HG03095 (cell line): ENCODE data around the gene SOX1.

ENCODE experiments used
- ATAC-seq: cut with Tn5 transposase; IDR thresholded peaks from one replicate; pipeline ENCODE4 v1.9.1; 2021; ENCODE audit warnings: moderate library complexity; ENCODE audit not compliant: unreplicated experiment

SOX1 gene

DNA sequence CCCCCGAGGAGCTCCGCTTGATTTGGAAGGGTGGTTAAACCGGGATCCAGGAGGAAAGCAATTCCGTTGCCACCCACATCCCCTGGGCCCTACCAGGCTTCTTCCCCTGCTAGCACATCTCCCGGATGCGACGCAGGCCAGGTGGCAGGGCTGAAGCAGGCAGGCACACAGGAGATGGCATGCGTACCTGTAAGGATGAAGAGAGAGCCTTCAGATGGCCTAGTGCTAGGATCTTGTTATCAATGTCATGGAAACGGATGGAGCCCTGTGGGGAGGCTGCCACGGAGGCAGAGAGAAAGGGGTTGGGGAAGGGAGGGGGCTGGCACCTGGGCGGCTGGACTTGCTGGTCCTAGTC, 8.5 kb upstream of the SOX1 start:
- no peak for ATAC-seq

DNA sequence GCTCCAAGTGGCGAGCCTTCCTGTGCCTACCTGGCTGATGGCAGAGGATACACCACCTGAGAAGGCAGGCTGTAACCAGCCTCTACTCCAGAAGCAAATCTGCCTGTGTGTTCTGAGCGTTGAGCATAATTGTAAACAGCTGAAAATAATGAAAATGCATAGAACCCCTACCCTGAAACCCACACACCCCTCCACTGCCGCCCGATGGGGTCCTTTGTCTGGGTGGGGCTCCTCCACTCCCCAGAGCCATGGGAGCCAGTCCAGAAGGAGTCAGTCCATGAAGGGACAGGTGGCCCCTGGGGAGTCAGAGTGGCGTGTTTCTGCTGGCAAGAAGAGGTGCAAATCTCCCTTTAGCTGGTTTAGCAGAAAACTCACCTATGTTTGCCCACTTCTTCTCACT, 8.0 kb upstream of the SOX1 start:
- ATAC-seq: no peak

DNA sequence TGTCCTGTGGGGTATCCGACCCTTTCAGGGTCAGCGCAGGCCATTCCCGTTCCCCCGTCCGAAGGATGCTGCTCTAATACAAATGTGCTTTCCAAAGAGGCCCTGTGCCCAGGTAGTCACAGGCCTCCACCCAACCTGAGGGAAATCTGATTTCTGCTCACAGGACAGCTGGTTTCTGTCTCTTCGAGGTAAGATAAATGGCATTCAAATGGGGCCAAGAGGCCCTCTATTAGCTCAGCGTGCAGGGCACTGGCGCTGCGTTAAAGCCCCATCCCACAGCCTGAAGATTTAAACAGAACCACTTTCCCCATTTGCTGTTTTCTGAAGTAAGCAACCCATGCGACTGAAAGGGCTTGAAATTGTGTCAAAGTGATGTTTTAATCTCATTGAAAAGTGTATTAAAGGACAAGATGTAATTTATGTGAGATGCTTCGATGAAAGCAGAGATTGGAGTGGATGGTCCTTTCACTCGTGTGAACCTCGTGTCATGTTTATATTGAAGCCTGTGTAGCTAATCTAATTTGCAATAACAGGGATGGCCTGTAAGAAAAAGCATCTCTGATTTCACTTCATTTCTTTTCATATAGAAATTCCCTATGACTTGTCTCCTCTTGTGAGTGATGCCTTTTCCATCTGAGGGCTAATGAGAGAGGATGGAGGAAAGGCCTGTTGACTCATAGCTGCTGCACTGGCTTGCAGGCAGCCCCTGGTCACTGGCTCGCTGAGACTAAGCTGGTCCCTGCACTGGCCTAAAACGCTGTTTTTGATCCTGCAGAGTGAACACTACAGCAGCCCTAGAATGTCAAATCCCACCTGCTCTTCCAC, 7.3 kb upstream of the SOX1 start:
- ATAC-seq: no peak

DNA sequence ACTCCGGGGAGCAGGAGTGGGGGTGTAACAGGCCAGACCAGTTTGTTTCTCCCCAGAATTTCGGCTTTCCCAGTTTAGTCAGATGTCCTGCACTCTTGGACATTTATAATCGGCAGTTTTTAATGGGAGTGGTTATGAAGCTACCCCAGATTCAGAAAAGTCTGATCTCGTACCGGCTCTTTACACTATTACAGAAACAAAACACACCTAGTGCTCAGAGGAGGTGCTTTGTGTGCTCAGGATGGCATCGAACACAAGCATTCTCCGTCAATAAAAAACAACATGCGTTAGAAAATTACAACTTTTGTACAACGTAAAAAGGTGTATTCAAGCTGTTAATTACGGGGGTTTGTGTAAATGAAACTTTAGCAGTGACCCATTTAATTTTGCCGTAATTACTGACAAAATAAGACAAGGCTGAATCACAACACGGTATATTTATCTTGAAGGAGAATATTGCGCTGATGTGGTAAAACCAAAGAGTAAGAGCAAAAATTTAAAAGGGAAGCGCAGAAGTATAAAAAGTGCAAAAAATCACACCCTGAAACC, 6.6 kb upstream of the SOX1 start:
- no peak for ATAC-seq

DNA sequence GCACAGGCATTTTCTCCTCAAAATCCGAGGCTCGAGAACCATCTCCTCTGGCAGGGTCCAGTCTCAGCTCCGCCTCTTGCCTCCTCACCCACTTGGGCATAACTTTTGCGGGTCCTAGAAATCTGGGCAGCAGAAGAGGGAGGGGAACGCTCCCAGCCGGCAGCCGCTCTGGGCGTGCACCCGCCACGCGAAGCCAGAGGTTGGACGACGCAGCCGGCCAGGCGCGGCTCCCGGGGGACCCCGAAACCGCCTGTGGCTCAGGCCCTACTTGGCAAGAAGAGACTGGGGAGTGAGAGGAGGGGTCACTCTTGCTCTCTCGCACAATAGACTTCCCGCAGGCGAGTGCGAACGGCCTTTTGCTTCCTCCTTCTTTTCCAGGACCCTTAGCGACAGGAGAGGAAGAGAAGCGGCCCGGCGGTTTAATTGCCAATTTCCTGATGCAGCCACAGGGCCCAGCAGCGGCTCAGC, 6.0 kb upstream of the SOX1 start:
- ATAC-seq: no peak

DNA sequence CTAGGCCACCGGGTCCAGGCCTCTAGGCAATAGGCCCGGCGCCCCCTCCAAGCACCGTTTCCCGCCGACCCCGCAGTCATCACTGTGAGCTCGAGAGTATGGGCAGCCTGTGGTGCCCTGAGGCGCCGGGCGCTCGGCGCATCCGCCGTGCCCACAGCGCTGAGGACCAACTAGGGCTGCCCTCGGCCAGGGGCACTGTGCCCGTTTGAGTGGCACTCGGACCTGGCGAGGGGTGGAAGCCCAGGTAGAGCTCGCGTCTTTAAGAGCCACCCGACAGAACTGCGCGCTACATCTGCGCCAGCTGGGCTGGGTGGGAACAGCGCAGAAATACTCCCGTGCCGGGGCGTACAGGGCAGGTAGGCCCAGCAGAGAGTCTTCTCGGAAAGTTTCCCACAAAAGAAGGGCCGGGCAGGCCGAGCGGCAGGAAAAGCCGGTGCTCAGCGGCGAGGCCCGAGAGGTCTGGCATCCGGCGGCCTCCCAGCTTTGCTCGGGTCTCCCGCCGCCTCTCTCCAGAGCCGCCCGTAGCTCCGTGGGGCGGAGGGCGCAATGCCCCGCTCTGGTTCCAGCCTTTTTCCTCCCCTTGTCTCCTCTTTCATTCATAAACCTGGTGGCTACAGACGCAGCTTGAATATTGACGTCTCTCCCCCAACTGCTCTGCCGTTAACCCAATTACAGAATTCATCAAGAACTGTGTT, 5.4 kb upstream of the SOX1 start:
- ATAC-seq: no peak

DNA sequence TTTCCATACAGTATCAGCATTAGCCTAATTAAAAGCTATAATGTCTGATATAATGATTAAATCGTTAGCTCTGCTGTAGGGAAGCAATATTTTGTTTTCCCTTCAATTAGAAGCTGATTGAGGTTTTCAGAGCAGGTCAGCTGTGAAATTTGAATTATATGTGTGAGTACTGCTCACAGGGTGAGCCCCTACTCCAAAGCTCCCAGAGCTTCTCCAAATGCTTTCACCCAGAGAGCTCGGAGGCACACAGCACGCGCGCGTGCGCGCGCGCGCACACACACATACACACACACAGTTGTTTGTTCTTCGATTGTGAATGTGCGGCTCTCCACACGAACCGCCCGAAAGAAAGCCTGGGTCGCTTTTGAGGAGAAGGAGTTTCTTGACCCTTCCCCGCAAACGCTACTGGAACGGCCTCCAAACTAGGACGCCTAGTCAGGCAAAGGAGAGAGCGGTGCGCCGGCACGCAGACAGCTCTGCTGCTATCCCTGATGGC, 4.8 kb upstream of the SOX1 start:
- no peak for ATAC-seq

DNA sequence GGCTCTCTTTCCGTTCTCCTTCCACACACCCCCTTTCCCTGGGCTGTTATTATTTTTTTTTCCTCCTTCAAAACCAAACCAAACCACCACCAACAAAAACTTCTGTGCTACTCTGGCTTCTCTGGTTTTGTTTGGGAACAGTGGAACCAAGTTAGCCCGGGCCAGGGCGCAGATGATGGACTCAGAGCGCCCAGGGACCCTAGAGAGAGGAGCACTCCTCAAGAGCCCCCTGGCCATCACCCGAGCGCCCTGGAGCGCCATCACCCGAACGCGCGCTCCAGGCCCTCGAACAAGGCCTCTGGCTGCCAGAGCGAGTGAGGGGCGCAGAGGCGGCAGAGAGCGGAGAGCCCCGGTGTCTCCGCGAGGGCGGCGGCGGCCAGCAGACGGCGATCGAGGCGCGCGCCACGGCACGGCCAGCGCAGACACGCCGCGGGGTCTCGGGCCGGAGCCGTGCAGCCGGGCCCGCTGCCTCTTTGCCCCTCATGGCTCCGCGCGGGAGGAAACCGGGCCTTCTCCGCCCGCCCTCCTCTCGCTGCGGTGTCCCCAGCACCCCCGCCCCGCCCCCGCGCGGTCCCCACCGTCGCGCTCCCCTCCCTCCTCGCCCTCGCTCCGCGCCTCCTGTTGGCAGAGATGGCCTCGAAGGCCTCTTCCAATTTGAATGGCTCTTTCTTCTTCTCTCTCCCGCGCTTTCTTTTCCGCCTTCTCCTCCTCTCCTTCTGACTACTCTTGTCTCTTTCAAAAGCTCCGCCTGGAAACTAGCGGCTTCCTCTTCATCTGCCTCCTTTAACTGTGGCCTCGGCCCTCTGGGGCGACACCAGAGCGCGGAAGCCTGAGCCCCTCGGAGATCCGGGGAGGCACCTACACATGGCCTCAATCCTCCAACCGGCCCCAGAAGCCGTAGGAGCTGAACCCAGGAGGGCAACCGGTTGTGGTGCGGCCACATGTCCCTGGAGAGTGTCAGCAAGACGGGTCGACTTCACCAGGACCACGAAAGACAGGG, 4.1 kb upstream of the SOX1 start:
- no peak for ATAC-seq

DNA sequence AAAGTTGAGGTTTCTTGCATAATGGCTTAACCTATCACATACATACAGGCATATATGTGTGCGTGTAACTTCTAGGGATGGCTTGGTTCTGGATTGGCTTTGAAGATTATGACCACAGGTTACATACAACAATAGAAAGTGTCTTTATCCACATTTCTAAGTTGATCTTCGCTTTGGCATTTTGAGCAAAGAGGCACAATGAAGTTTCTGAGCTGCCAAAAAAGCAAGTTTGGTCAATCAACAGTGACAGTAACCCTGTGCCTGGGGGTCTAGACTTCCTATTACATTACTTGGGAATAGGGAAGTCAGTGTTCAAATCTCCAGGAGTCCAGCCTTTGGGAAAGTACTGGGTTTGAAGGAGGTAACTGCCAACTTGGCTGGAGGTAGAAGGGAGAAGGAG, 3.1 kb upstream of the SOX1 start:
- ATAC-seq: no peak

DNA sequence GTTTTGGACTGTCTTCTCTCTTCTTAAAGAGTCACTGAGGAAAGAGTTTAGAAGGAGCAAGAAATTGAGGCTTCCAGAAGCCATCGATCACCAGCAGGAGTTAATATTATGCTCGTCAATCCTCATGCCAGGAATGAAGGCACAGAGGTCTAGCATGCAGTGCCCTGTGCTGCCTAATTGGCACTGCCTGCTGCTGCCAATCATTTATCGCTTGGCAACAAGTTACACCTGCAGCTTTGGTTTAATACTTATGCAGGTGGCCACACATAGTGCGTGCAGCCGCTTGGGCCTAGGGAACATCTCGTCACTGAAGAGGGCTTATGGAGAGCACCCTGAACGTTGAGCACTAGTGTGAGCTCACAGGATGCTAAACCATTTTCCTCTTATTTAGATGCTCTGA, 2.7 kb upstream of the SOX1 start:
- no peak for ATAC-seq

DNA sequence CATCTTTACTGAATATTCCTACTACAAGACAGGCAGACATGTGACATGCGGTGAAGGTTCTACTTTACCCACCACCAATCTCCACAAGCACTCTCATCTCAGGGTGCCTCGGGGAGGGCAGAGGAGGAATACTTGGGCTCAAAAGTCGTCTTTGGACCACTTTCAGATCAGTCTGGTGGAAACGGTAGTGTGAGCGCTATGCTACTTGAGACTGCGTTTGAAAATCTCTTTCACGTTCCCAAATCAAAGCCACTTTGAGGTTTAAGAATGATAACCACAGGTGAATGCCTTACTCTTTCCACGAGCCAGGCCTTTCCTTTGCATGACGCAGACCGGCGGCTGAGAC, 1.5 kb upstream of the SOX1 start:
- ATAC-seq: no peak

DNA sequence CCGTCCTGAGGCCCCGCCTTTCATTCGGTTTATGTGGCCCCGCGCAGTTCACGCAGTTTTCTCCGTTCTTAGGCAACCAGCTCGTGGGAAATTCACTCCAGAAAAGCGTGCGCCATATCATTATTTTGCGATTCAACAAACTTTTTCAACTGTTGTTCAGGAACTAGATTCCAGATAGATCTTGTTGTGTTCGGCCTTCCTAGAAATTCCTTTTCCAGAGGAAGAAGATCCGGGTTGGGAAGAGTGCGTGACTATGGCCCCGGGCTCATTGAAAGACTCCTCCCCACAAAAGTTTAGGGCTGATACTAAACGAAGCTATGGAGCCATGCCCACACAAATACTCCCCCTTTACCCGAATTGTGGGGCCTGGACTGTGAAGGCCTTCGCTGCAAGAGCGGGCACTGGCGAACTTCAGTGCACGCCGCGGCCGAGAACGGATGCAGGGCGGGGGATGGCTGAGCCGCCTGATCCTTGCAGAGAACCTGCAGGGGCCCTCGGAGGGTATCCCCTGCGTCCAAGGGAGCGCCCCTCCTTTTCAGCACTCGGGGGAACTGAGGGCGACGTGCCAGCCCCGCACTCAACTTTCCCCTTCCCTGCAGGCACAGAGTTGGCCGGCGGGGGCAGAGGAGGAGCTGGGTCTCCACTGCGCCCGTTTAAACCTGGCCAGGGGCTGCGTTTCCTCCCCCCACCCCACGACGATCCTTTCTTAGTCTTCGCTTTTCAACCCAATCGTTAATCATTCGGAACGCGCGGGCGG, 904 bp upstream of the SOX1 start:
- no peak for ATAC-seq

DNA sequence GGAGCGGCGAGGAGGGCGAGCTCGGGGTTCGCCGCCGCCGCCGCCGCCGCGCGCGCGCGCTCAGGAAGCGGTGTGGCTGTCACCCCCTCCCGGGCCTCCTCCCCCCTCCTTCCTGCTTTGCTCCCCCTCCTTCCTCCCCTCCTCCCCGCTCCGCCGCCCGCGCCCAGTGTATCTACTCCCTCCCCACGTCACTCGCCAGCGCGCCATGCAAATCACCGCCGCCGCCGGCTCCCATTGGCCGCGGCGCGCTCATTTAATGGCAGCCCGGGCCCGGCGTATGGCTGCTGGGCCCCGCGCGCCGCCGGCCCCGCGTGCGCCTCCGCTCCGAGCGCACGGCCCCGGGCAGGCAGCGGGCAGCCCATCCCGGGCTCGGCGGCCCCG, 335 bp upstream of the SOX1 start:
- no peak for ATAC-seq

DNA sequence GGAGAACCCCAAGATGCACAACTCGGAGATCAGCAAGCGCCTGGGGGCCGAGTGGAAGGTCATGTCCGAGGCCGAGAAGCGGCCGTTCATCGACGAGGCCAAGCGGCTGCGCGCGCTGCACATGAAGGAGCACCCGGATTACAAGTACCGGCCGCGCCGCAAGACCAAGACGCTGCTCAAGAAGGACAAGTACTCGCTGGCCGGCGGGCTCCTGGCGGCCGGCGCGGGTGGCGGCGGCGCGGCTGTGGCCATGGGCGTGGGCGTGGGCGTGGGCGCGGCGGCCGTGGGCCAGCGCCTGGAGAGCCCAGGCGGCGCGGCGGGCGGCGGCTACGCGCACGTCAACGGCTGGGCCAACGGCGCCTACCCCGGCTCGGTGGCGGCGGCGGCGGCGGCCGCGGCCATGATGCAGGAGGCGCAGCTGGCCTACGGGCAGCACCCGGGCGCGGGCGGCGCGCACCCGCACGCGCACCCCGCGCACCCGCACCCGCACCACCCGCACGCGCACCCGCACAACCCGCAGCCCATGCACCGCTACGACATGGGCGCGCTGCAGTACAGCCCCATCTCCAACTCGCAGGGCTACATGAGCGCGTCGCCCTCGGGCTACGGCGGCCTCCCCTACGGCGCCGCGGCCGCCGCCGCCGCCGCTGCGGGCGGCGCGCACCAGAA, 1.1 kb downstream of the SOX1 start:
- no peak for ATAC-seq

DNA sequence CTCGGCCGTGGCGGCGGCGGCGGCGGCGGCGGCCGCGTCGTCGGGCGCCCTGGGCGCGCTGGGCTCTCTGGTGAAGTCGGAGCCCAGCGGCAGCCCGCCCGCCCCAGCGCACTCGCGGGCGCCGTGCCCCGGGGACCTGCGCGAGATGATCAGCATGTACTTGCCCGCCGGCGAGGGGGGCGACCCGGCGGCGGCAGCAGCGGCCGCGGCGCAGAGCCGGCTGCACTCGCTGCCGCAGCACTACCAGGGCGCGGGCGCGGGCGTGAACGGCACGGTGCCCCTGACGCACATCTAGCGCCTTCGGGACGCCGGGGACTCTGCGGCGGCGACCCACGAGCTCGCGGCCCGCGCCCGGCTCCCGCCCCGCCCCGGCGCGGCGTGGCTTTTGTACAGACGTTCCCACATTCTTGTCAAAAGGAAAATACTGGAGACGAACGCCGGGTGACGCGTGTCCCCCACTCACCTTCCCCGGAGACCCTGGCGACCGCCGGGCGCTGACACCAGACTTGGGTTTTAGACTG, 1.7 kb downstream of the SOX1 start:
- no peak for ATAC-seq

DNA sequence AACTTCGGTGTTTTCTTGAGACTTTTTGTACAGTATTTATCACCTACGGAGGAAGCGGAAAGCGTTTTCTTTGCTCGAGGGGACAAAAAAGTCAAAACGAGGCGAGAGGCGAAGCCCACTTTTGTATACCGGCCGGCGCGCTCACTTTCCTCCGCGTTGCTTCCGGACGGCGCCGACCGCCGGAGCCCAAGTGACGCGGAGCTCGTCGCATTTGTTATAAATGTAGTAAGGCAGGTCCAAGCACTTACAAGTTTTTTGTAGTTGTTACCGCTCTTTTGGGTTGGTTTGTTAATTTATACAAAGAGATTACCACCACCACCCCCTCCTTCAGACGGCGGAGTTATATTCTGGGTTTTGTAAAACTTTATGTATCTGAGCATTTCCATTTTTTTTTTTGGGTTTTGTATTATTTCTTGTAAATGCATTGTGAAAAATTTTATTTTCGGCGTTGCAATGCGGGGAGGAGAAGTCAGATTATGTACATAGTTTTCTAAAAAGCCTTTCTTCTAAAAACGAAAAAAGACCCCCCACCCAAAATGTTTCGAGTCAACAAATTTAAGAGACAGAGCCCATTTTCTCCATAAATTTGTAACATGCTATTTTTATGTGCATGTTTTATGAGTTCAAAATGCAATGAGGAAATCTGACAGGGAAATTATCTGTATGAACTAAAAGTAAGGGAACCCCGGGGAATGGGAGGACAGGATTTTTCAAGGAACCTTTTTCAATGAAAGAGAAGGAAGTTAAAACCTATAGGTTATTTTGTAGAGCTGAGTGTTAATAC, 2.3 kb downstream of the SOX1 start:
- no peak for ATAC-seq

DNA sequence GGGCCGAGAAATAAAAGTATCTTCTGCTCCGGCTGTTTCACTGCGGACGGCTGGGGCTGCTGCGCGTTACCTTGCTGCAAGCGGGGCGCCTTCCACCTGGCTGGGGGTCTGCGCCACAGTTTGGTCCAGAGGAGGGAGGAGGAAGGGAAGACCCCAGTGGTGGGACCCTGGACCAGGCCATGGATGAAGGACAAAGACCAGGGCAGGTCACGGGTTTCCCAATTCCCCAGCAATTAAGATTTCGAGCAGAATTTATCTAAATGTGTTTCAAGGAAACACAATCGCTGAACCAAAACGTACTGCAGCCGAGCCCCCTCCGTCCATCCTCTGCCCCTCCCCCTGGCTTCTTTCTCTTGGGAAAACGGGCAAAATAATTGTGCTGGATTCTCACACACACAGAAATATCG, 2.9 kb downstream of the SOX1 start:
- no peak for ATAC-seq

DNA sequence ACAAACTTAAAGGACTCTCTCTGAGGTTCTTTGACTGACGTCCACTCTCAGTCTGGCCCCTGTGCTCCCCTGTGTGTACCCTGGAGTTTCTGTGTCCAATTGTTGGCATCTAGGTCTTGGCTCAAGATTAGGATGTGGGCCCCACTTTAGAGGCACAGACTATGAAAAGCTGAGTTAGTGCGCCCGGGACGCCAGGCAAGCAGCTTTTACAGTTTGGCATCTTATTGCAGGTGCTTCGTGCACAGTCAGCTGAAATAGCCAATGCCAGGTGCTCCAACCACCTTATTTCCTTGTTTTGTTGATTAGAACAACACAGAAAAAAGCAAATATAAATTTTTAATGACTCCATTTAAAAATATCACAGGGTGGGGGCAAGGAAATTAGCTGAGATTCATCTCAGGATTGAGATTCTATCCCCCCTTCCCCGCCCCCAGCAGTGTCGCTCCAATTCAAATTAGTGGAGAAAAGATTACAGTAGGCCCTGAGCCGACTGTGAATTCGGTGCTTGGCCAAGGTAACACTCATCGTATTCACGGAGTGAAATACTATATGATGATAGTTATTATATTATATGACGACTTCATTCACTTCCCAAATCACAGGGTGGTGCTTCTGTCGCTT, 4.3 kb downstream of the SOX1 start:
- ATAC-seq: no peak
